GM23338 (cell line): ENCODE results near the gene LONRF2. TPM values are rescaled to one million over a fixed set of nuclear protein-coding genes. Genes with fewer than 3 reads are reported as not detected.

Source experiments
- ATAC-seq: fragments of 200-7000 bp; cut with Tn5 transposase; 3 replicates; pipeline ENCODE4 v1.9.1; 2020
- DNase-seq: peaks from one replicate; pipeline ENCODE4 v3.0.0-alpha.2; 2015; ENCODE audit warnings: low spot score
- H2AFZ ChIP-seq: fragments of 200-600 bp; sonication (generic); 2 replicates; pipeline ENCODE4 v1.8.0; 2016; ENCODE audit warnings: antibody characterized with exemption, mild to moderate bottlenecking, moderate library complexity
- H3F3A ChIP-seq: fragments of 200-600 bp; sonication (generic); replicated peaks from 2 replicates; pipeline ENCODE4 v1.8.0; 2017; ENCODE audit warnings: antibody characterized with exemption, mixed run types, low read depth
- H3K27ac ChIP-seq: fragments of 200-600 bp; sonication (generic); 2 replicates; pipeline ENCODE4 v1.6.1; 2016; ENCODE audit warnings: low read depth
- H3K27me3 ChIP-seq: fragments of 200-600 bp; sonication (generic); 2 replicates; pipeline ENCODE4 v1.8.0; 2016; ENCODE audit warnings: mild to moderate bottlenecking, mixed run types, moderate library complexity; ENCODE audit not compliant: insufficient read depth
- H3K36me3 ChIP-seq: fragments of 200-600 bp; sonication (generic); 2 replicates; pipeline ENCODE4 v1.8.0; 2016; ENCODE audit warnings: mild to moderate bottlenecking; ENCODE audit not compliant: insufficient read depth
- H3K4me1 ChIP-seq: fragments of 200-600 bp; sonication (generic); 2 replicates; pipeline ENCODE4 v1.8.0; 2016; ENCODE audit warnings: mild to moderate bottlenecking, moderate library complexity; ENCODE audit not compliant: insufficient read depth
- H3K4me2 ChIP-seq: fragments of 200-600 bp; sonication (generic); 2 replicates; pipeline ENCODE4 v1.7.1; 2017; ENCODE audit warnings: mixed run types
- H3K4me3 ChIP-seq: fragments of 200-600 bp; sonication (generic); 2 replicates; pipeline ENCODE4 v1.6.1; 2016; ENCODE audit warnings: mixed run types
- H3K79me2 ChIP-seq: fragments of 200-600 bp; sonication (generic); replicated peaks from 2 replicates; pipeline ENCODE4 v1.8.0; 2017; ENCODE audit warnings: mild to moderate bottlenecking; ENCODE audit not compliant: insufficient read depth
- H3K9me2 ChIP-seq: fragments of 200-600 bp; sonication (generic); 2 replicates; pipeline ENCODE4 v1.8.0; 2017; ENCODE audit not compliant: insufficient read depth
- H4K20me1 ChIP-seq: fragments of 200-600 bp; sonication (generic); replicated peaks from 2 replicates; pipeline ENCODE4 v1.8.0; 2017; ENCODE audit warnings: mild to moderate bottlenecking; ENCODE audit not compliant: insufficient read depth
- H3K27ac Mint-ChIP-seq: 2 replicates; pipeline ENCODE4 v1.8.0; 2020; ENCODE audit warnings: inconsistent platforms, mild to moderate bottlenecking, moderate library complexity, mixed read lengths
- H3K27me3 Mint-ChIP-seq: 3 replicates; pipeline ENCODE4 v1.8.0; 2022; ENCODE audit warnings: low read depth, mild to moderate bottlenecking, moderate library complexity, mixed read lengths, inconsistent platforms; ENCODE audit not compliant: insufficient read depth, poor library complexity
- H3K36me3 Mint-ChIP-seq: 3 replicates; pipeline ENCODE4 v1.8.0; 2021; ENCODE audit warnings: low read depth, mild to moderate bottlenecking, inconsistent platforms, moderate library complexity, mixed read lengths
- H3K4me1 Mint-ChIP-seq: 3 replicates; pipeline ENCODE4 v1.8.0; 2020; ENCODE audit warnings: mild to moderate bottlenecking, inconsistent platforms, mixed read lengths
- H3K4me3 Mint-ChIP-seq: 3 replicates; pipeline ENCODE4 v1.8.0; 2021; ENCODE audit warnings: moderate library complexity, mild to moderate bottlenecking, inconsistent platforms, mixed read lengths
- H3K9me3 Mint-ChIP-seq: 3 replicates; pipeline ENCODE4 v1.8.0; 2020; ENCODE audit warnings: moderate library complexity, mild to moderate bottlenecking, inconsistent platforms, mixed read lengths
- CREB1 ChIP-seq: fragments of 250-450 bp; sonication (Bioruptor Pico); IDR thresholded peaks from 2 replicates; pipeline ENCODE4 v1.5.0; 2020; ENCODE audit warnings: low read depth, mild to moderate bottlenecking, moderate library complexity
- CTCF ChIP-seq, 2 experiments: fragments of 200-600 bp in 1 of 2; sonication (generic) in 1 of 2; conservative IDR thresholded peaks; 2 replicates each; pipeline versions ENCODE4 v1.5.1 to v1.6.1; 2016 to 2017; ENCODE audit warnings: antibody characterized with exemption in 2 of 2, low read depth in 2 of 2, mild to moderate bottlenecking in 2 of 2, moderate library complexity in 1 of 2
- EZH2 ChIP-seq: fragments of 200-600 bp; sonication (generic); IDR thresholded peaks from one replicate; pipeline ENCODE4 v1.8.0; 2017; ENCODE audit warnings: antibody characterized with exemption, mild to moderate bottlenecking, low read depth; ENCODE audit not compliant: unreplicated experiment
- NANOG ChIP-seq: IDR thresholded peaks from 2 replicates; pipeline ENCODE4 v1.6.1; 2016; ENCODE audit warnings: antibody characterized with exemption, borderline replicate concordance
- POLR2AphosphoS5 ChIP-seq: IDR thresholded peaks from 2 replicates; pipeline ENCODE4 v1.6.1; 2016; ENCODE audit warnings: antibody characterized with exemption, low read depth
- STAT1 ChIP-seq: IDR thresholded peaks from one replicate; pipeline ENCODE4 v1.6.1; 2016; ENCODE audit warnings: antibody characterized with exemption; ENCODE audit not compliant: unreplicated experiment
- ZNF114 ChIP-seq: fragments of 250-450 bp; sonication (Bioruptor Pico); IDR thresholded peaks from 2 replicates; pipeline ENCODE4 v1.5.0; 2020; ENCODE audit warnings: mild to moderate bottlenecking, moderate library complexity
- ZNF462 ChIP-seq: fragments of 250-450 bp; sonication (Bioruptor Pico); IDR thresholded peaks from 2 replicates; pipeline ENCODE4 v1.5.0; 2020; ENCODE audit warnings: mild to moderate bottlenecking, moderate library complexity
- polyA plus RNA-seq: library from polyadenylated mRNA; unstranded; fragments of >200 nt; fragmentation: Nextera tagmentation; extraction: Ambion mirVana; gene quantifications from 2 replicates; pipeline ENCODE4 v1.2.1, GENCODE V29; 2016
- total RNA-seq: library from RNA; depleted of rRNA; stranded (reverse); fragments of >200 nt; shearing (Covaris generic); gene quantifications from 2 replicates; pipeline ENCODE4 v1.2.3, GENCODE V29; 2014

Gene LONRF2
- total and polyA plus RNA-seq, 2 experiments from 2014 or later, result 0.05 to 0.24 TPM

GRCh38 chr2:100235098-100235497 lies 87.2 kb downstream of the LONRF2 start (continued):
- TF ChIP-seq ZNF462 (CRISPR knock-in tag) (no peak), CREB1 (no peak)

GRCh38 chr2:100234141-100234540 lies 88.2 kb downstream of the LONRF2 start:
- Mint-ChIP-seq H3K9me3 (no peaks in the 10 kb centered on the region; the same call in 2 of the 3 replicates), H3K27me3 (peaks cover 2% of the 10 kb centered on the region), H3K4me3 (no peak overlapping the region), H3K27ac (no peak overlapping the region), H3K36me3 (no peaks in the 10 kb centered on the region), H3K4me1 (peaks cover 28% of the 10 kb centered on the region)
- H4K20me1 ChIP-seq, result no peaks in the 10 kb centered on the region
- H2AFZ ChIP-seq, result no peak overlapping the region
- peaks cover 7% of the 10 kb centered on the region; the same call in 1 of the 2 replicates for H3K9me2 ChIP-seq
- no peaks in the 10 kb centered on the region for H3K27me3 ChIP-seq
- no peak overlapping the region for H3K27ac ChIP-seq
- H3K4me3 ChIP-seq, result no peak overlapping the region
- H3K79me2 ChIP-seq, result no peaks in the 10 kb centered on the region
- no peaks in the 10 kb centered on the region; the same call in 1 of the 2 replicates for H3K4me1 ChIP-seq
- ATAC-seq (no peak), DNase-seq (no peak)
- no peaks in the 10 kb centered on the region for H3F3A ChIP-seq
- H3K4me2 ChIP-seq, result no peak overlapping the region
- no peaks in the 10 kb centered on the region for H3K36me3 ChIP-seq
- TF ChIP-seq EZH2, result no peak
- TF ChIP-seq CREB1, result no peak
- no peak for TF ChIP-seq ZNF114
- no peak for TF ChIP-seq CTCF (conservative IDR thresholded peaks at IDR 0.05; ENCODE audit: low read depth in 2 of 2)
- TF ChIP-seq ZNF462 (CRISPR knock-in tag), result no peak
- no peak for TF ChIP-seq STAT1
- no peak for TF ChIP-seq NANOG
- no peak for TF ChIP-seq POLR2AphosphoS5
